Measurements from ENCODE around the gene LIPN. TPM values are rescaled to one million over a fixed set of nuclear protein-coding genes. Genes with fewer than 3 reads are reported as not detected.

LIPN gene
- total RNA-seq, result not detected

GRCh38 chr10:88759366-88760101 lies at the start of gene LIPN:
Gene LIPN, plus strand, starts transcription at chr10:88760020. Its CDS starts 1,386 bp downstream, at chr10:88761406.
- POLR2A ChIA-PET, result interaction anchor here (1.0 kb wide), 1 partner anchor 18 kb away, joined by 3 read pairs; no protein-coding TSS in a partner anchor
- Mint-ChIP-seq H3K4me3 (no peak within 1 kb of the TSS), H3K27ac (no peak within 1 kb of the TSS), H3K36me3 (ENCODE audit: low read depth) (no peaks in the 10 kb centered on the region), H3K27me3 (no peaks in the 10 kb centered on the region), H3K4me1 (ENCODE audit: low read depth) (peaks cover 14% of the 10 kb centered on the region), H3K9me3 (no peaks in the 10 kb centered on the region)
- DNase-seq (no peak), ATAC-seq (no peak)
- intact Hi-C loops (cut with micrococcal nuclease), result no loop called here
- no peak for TF ChIP-seq CTCF (IDR thresholded peaks at IDR 0.05)
- CTCF ChIA-PET, result interaction anchor here (1.2 to 1.6 kb wide), 3 partner anchors 12 to 72 kb away, joined by 3 to 4 read pairs (median 3); no protein-coding TSS in a partner anchor

- H3K27ac Mint-ChIP-seq, result no peak overlapping the region
- TF ChIP-seq CTCF (IDR thresholded peaks at IDR 0.05), result no peak
Measured at GRCh38 chr10:88715517-88715916, 44.3 kb upstream of the LIPN start.

GRCh38 chr10:88721392-88721791 lies 38.4 kb upstream of the LIPN start:
- peaks cover 7% of the 10 kb centered on the region for H3K27me3 Mint-ChIP-seq
- CTCF ChIA-PET, result interaction anchor here (1.3 kb wide), 1 partner anchor 89 kb away, joined by 3 read pairs; no protein-coding TSS in a partner anchor
- no peak for DNase-seq
- no peaks in the 10 kb centered on the region for H3K36me3 Mint-ChIP-seq (ENCODE audit: low read depth)
- H3K4me1 Mint-ChIP-seq (ENCODE audit: low read depth), result peaks cover 4% of the 10 kb centered on the region
- intact Hi-C loops (cut with micrococcal nuclease), result no loop called here
- no peaks in the 10 kb centered on the region for H3K9me3 Mint-ChIP-seq
- ATAC-seq, result no peak
- TF ChIP-seq CTCF (IDR thresholded peaks at IDR 0.05), result no peak
- no peak overlapping the region for H3K4me3 Mint-ChIP-seq
- POLR2A ChIA-PET, result no interaction called here
- no peak overlapping the region for H3K27ac Mint-ChIP-seq

More at GRCh38 chr10:88715517-88715916, 44.3 kb upstream of the LIPN start:
- DNase-seq (no peak), ATAC-seq (no peak)
- no peaks in the 10 kb centered on the region for H3K36me3 Mint-ChIP-seq (ENCODE audit: low read depth)
- intact Hi-C loops (cut with micrococcal nuclease), result no loop called here
- peaks cover 4% of the 10 kb centered on the region for H3K27me3 Mint-ChIP-seq
- ChIA-PET CTCF (no interaction called here), POLR2A (no interaction called here)
- H3K9me3 Mint-ChIP-seq, result no peaks in the 10 kb centered on the region
- H3K4me3 Mint-ChIP-seq, result no peak overlapping the region
- no peaks in the 10 kb centered on the region for H3K4me1 Mint-ChIP-seq (ENCODE audit: low read depth)

- peaks cover 4% of the 10 kb centered on the region for H3K4me1 Mint-ChIP-seq (ENCODE audit: low read depth)
- DNase-seq, result no peak
- intact Hi-C loops (cut with micrococcal nuclease), result no loop called here
Measured at GRCh38 chr10:88725798-88726197, 34.0 kb upstream of the LIPN start.

More at GRCh38 chr10:88725798-88726197, 34.0 kb upstream of the LIPN start:
- Mint-ChIP-seq H3K27me3 (peaks cover 4% of the 10 kb centered on the region), H3K36me3 (ENCODE audit: low read depth) (no peaks in the 10 kb centered on the region), H3K27ac (no peak overlapping the region), H3K4me3 (no peak overlapping the region), H3K9me3 (no peaks in the 10 kb centered on the region)
- ATAC-seq, result no peak
- ChIA-PET CTCF (interaction anchor here (1.6 to 5.2 kb wide), 2 partner anchors 8 to 36 kb away, joined by 4 to 33 read pairs; no protein-coding TSS in a partner anchor), POLR2A (no interaction called here)
- no peak for TF ChIP-seq CTCF (IDR thresholded peaks at IDR 0.05)

Measured in activated CD8-positive, alpha-beta T cell treated with anti-CD3 and anti-CD28 coated beads for 36 hours (primary cell).